SK-N-DZ (cell line): Measurements from ENCODE around the gene MARCHF3.
"Not testable (repeated sequence)": the region's sequence is repeated elsewhere in the genome, so short reads cannot be mapped to it uniquely, and the experiment has no call there.

Experiments used
- DNase-seq: peaks from one replicate; pipeline ENCODE4 v3.0.0-alpha.2; 2015; ENCODE audit warnings: low spot score

MARCHF3 gene

GRCh38 chr5:126849101-126849678 is 181.2 kb downstream of the MARCHF3 start:
- DNase-seq = no peak

GRCh38 chr5:126848253-126848652 is 182.1 kb downstream of the MARCHF3 start:
- no peak for DNase-seq

- DNase-seq = no peak
Observed at GRCh38 chr5:126847826-126848251, 182.5 kb downstream of the MARCHF3 start.

- no peak for DNase-seq
Observed at GRCh38 chr5:126847456-126847820, 182.9 kb downstream of the MARCHF3 start.

DNA sequence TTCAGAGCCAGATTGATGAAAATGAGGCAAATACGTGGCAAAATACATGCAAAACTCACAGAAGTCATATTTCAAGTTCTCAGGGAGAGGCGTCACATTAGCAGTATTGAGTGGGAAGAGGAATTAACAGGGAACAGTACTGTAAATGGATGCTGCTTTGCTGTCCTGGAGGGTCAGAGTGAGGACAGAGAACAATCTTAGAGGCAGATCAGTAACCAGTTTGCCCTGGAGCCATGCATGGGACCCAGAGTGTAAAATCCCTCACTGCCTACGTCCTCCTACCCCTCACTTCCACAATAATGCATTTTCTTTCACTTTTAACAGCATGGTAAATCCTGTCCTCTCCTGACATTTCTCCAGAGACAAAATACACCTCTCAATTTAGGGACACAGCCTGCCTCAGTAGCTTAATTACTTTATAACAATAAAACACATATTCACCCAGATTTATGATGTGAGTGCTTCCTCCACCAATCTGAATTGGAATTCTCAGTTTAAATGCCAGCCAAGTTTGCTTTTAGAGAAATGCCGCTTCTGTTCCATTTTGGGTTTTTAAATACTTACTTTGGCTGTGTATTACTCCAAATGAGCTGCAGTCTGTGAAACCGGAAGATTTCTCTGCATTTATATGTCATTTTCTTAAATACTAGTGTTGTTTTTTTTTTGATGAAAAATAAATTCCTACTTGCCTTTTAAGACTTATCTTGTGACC is 183.5 kb downstream of the MARCHF3 start:
- no peak for DNase-seq

- no peak for DNase-seq
Observed at GRCh38 chr5:126846344-126846743, 184.0 kb downstream of the MARCHF3 start.

- DNase-seq = not testable (repeated sequence)
Observed at GRCh38 chr5:126845470-126846070, 184.8 kb downstream of the MARCHF3 start.

DNA sequence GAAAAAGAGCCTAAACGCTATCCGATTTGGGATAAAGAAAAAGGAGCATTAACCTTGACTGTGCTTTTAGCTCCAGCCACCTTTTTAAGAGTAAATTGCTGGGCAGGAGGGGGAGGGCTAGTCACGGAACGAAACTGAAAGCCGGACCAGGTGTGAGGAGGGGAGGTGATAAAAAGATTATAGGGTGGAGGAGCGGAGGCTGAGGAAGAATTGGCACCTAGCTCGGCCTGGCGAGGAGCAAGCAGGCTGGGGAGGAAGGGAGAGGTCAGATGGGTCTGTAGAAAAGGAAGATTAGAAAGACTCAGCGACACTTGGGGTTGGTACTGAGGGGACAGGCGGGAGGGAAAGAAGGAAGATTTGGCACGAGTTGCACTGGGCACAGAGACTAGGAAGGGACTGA is 187.0 kb downstream of the MARCHF3 start:
- DNase-seq = not testable (repeated sequence)

DNA sequence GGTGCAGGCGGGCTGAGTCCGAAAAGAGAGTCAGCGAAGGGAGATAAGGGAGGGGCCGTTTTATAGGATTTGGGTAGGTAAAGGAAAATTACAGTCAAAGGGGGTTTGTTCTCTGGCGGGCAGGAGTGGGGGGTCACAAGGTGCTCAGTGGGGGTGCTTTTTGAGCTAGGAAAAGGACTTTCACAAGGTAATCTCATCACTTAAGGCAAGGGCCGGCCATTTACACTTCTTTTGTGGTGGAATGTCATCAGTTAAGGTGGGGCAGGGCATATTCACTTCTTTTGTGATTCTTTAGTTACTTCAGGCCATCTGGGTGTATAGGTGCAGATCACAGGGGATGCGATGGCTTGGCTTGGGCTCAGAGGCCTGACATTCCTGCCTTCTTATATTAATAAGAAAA is 191.0 kb downstream of the MARCHF3 start:
- DNase-seq = not testable (repeated sequence)

GRCh38 chr5:126837906-126838539 is 192.3 kb downstream of the MARCHF3 start:
- DNase-seq = no peak

GRCh38 chr5:126837242-126837641 is 193.1 kb downstream of the MARCHF3 start:
- DNase-seq = no peak

GRCh38 chr5:126836778-126837177 is 193.6 kb downstream of the MARCHF3 start:
- no peak for DNase-seq

GRCh38 chr5:126831156-126831555 is 199.2 kb downstream of the MARCHF3 start:
- no peak for DNase-seq

- DNase-seq = no peak
Observed at GRCh38 chr5:126830061-126830460, 200.3 kb downstream of the MARCHF3 start.

DNA sequence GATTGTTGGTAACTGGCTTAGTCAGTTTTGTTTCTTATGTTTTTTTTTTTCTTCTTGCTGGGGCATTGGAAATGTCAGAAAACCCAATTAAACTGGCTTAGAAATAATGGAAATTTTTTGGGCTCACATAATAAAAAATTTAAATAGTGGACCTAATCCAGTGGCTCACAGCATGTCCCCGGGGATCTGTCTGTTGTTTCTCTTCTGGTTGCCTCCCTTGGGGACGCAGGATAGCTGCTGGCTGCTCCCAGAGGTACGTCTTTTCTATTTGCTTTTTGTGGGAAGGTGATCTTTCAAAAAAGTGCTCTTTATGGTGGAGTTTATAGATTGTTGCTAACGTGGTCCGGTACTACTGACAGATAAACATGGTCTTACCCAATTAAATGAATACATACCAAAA is 201.3 kb downstream of the MARCHF3 start:
- DNase-seq = no peak

GRCh38 chr5:126826619-126827215 is 203.6 kb downstream of the MARCHF3 start:
- DNase-seq = no peak

GRCh38 chr5:126819253-126819652 is 211.1 kb downstream of the MARCHF3 start:
- DNase-seq = no peak

DNA sequence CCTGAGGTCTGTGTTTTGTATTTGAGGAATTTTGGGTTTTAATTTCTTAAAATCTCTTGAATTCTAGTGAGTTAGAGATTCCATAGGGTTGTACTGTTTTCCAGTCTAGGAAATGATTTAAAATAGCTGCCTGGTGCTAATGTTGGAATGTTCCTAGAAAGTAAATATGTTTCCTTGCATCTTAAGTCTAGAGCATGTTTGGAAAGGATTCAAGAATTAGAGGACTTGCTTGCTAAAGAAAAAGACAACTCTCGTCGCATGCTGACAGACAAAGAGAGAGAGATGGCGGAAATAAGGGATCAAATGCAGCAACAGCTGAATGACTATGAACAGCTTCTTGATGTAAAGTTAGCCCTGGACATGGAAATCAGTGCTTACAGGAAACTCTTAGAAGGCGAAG is 211.6 kb downstream of the MARCHF3 start:
- no peak for DNase-seq
